IPS-NIHi7 (cell line): ENCODE results near the gene UTP14A.
"Not testable (repeated sequence)": the region's sequence is repeated elsewhere in the genome, so short reads cannot be mapped to it uniquely, and the experiment has no call there.

Experiments
- DNase-seq: peaks from one replicate; pipeline ENCODE4 v3.0.0; 2012; ENCODE audit warnings: mixed read lengths; ENCODE audit errors: extremely low spot score

The UTP14A gene, protein sequence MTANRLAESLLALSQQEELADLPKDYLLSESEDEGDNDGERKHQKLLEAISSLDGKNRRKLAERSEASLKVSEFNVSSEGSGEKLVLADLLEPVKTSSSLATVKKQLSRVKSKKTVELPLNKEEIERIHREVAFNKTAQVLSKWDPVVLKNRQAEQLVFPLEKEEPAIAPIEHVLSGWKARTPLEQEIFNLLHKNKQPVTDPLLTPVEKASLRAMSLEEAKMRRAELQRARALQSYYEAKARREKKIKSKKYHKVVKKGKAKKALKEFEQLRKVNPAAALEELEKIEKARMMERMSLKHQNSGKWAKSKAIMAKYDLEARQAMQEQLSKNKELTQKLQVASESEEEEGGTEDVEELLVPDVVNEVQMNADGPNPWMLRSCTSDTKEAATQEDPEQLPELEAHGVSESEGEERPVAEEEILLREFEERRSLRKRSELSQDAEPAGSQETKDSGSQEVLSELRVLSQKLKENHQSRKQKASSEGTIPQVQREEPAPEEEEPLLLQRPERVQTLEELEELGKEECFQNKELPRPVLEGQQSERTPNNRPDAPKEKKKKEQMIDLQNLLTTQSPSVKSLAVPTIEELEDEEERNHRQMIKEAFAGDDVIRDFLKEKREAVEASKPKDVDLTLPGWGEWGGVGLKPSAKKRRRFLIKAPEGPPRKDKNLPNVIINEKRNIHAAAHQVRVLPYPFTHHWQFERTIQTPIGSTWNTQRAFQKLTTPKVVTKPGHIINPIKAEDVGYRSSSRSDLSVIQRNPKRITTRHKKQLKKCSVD

DNA sequence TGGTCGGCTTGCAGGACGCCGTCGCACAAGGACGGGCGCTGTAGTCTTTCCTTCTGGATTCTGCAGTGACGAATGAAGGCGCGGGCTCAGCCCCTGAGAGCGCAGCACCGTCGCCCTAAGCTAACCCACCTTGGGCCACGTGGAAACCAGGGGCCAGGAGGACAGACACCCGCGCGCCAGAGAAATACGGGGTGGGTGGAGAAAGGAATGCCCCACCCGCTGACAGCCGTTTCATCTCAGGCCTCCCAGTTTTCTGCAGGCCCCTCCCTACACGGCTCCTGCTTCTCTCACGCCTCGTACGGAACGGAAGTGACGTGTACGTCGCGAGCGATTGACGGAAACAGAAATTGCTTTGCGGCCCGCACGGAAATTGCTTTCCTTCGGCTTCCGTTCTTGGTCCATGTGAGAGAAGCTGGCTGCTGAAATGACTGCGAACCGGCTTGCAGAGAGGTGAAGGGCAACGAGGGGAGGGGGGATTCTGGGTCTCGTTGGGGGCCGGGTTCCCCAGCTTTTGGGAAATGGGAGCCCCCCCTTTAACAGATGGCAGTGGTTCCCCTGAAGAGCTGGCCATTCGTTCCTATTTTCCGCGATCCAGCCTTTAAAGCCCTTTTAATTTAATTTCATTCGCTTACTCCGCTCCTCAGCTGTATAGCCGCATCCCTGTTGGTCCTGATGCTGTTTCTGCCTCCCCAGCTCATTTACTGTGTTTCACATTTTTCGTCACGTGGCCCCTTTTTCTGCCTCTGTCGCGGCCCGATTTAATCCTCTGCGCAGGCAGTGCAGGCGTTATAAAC, at the start of gene UTP14A:
UTP14A (plus strand) TSS at position 378 of the 794 bp plus-strand sequence; CDS start at position 425, 47 bp downstream.
- DNase-seq = peak; percentile 94

DNA sequence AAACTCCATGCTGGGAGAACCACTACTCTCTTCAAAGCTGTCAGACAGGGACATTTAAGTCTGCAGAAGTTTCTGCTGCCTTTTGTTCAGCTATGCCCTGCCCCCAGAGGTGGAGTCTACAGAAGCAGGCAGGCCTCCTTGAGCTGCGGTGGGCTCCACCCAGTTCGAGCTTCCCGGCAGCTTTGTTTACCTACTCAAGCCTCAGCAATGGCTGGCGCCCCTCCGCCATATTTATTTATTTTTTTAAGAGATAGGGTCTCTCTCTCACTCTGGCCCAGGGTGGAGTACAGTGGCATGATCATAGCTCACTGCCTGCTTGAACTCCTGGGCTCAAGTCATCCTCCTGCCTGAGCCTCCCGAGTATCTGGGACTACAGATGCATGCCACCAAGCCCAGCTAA, 46.8 kb upstream of the UTP14A start:
- DNase-seq = not testable (repeated sequence)

DNA sequence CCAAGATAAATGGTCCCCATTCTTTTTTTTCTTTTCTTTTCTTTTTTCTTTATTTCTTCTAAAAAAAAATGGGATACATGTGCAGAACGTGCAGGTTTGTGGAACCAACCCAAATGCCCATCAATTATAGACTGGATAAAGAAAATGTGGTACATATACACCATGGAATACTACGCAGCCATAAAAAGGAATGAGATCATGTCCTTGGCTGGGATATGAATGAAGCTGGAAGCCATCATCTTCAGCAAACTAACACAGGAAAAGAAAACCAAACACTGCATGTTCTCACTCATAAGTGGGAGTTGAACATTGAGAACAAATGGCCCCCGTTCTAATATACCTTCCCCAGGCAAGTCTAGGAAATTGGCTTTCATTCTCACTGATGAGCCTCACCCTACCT, 39.6 kb upstream of the UTP14A start:
- not testable (repeated sequence) for DNase-seq

DNA sequence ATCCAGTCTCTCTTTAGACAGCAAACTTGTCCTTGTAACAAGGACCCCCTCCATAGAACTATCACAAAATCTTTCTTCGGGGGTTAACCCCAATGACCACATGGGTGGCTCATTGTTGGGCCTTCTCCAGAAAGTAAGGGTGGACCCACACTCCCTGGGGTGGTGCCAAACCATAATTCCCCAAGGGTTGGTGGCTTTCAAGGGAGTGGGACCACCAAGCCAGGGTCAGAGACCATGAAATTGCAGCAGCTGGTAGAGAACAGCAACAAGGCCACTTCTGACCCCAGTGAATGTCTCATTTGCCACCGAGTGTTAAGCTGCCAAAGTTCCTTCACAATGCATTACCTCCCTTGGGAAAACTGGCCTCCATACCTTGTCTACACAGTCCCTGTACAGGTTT, 33.4 kb upstream of the UTP14A start:
- DNase-seq = no peak

DNA sequence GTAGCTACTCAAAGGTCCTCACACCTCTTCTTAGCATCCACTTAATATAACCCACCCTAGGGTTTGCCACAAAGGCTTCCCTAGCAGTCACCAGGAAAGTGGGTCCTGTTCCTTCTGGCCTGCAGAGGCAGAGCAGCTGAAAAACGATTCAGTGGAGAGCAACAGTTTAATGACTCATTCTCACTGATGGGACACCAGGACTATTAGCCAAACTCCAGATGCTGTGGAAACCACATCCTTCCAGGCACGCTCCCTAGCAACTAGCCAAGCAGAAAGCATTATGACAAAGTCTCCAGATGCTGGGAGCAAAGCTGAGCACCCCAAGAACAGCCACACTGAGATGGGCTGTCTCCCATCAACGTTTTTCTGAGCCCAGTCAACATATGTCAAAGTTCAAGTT, 30.3 kb upstream of the UTP14A start:
- no peak for DNase-seq

DNA sequence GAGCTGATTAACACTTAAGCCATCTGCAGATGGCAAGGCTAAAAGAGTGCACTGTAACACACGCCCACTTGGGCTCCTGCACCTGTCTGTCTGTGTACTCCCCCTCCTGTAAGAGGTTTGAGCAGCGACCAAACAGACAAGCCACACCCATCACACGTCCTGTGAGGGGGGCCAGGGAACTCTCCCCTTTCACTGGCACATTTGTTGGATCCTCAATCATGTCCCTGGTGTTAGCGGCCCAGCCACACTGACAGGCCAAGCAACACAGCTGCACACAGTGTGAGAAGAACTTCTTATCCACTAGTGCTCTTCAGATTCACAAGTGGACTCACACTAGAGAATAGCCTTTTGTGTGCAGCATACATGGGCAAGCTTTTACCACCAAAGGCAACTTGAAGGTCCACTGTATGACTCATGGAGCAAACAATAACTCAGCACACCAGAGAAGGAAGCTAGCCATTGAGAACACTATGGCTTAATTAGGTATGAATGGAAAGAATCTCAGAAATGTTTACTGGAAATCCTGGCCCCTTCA, 29.1 kb upstream of the UTP14A start:
- peak; percentile 36 for DNase-seq

DNA sequence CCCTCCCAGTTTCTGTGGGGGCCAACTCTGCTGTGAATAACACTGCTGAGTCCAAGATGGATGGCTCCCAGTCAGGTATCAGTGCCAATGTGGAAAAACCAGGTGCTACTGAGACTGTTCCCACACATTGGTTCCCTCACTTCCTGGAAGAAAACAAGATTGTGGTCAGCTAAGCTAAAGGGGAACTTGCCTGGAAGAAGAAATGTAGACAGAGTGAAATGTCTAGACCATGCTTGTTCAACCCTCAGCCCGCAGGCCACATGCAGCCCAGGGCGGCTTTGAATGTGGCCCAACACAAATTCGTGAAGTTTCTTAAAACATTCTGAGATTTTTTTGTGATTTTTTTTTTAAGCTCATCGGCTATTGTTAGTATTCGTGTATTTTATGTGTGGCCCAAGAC, 28.6 kb upstream of the UTP14A start:
- no peak for DNase-seq

DNA sequence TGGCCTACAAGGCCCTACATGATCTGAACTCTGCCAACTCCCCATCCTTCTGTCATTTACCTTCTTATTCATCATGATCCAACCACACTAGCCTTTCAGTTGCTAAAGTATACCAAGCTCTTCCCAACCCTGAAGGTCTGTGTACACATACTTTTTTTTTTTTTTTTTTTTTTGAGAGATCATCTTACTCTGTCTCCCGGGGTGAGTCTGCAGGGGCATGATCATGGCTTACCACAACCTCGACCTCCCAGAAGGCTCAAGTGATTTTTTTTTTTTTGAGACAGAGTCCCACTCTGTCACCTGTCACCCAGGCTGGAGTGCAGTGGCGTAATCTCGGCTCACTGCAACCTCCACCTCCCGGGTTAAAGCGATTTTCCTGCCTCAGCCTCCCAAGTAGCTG, 5.9 kb upstream of the UTP14A start:
- DNase-seq = no peak

DNA sequence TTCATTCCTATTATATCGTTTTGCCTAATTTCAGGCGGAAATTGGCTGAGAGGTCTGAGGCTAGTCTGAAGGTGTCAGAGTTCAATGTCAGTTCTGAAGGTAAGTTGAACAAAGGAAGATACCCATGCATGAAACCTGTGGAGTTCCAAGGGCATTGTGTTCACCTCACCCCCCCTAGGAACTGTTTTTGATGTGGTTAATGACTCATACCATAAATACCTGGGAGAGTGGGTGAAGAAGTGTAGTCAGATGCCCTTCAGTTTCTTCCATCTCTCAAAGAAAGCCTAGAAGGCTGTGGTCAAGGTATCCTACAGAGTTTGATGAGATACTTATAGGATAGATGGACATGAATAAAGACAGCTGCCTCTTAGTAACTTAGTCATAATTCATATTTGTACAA, 2.7 kb downstream of the UTP14A start:
- DNase-seq = no peak

DNA sequence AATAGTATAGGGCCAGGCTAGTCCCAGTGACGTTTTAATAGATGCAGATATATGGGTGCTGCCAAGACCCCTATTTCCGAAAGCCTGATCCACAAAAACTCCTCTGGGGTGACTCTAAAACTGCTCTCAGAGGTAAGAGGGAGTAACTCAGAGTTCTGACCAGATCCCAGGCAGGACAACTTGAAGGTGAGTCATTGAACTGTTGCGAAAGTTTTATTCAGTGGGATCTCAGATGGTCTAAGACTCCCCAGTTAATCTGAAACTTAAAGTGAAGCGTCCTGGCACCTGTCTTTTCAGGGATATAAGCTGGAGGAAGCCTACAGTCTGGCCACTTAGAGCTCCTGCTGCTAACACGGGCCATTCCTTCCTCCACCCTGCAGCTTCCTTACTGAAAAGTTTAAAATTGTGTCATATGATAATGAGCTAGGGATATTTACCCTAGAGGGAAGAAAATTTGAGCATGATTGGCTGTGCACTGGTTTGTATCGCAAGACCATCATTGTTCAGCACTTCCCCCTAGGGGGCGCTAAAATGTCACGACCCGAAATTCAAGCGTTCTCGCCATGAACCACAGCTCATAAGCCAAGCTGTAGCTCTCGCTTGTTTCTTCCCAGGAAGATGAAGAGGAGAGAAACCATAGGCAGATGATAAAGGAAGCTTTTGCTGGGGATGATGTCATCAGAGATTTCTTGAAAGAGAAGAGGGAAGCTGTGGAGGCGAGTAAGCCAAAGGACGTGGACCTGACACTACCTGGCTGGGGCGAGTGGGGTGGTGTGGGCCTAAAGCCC, 19.5 kb downstream of the UTP14A start:
- DNase-seq = peak; percentile 75

DNA sequence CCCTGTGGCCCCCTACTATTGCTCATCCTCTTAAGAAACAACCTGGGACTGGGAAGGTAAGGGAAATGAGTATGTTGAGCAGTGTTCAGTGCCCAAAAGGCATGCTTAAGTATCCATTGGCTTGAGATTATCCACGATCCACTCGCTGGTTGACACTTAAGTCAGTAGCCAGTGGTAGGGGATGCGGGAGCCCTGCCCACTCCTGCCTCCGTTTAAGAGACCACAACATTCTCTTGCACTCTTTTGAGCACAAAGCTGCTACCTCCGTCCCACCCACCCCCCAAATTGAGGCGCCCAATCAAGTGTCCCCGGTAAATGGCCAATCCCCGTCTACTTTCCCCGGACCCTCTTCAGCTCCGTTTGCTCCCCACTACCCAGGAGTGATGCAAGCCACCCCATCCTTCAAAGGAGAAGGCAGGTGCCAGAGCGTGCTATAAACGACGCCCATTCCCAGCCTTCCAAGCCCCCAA, 25.0 kb downstream of the UTP14A start:
- peak; percentile 69 for DNase-seq

DNA sequence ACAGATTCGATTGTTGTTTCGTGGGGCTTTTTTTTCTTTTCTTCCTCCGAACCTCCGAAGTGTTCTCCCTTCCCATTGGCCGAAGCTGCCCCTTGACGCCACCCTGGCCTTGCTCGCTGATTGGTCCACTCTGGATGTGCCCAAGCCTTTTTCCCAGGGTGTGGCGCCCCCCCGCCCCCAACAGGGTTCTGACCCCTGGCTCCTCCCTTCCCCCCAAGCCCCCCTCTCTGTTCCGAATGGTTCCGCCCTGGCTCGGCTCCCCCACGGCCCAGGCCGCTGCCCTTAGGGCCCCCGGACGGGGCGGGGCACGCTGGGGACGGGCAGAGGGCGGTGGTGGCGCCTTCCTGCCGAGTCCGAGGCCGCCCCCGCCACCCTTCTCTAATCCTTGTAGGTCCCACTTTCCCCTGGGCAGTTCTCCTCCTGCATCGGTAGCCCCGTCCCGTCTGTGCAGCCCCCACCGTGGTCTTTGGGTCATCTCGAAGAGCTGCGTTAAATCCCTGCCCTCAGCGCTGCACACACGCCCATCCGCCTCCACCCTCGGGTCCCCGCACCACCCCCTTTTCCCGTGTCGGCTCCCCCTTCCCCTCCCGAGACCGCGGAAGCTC, 25.5 kb downstream of the UTP14A start:
- peak; percentile 94 for DNase-seq

DNA sequence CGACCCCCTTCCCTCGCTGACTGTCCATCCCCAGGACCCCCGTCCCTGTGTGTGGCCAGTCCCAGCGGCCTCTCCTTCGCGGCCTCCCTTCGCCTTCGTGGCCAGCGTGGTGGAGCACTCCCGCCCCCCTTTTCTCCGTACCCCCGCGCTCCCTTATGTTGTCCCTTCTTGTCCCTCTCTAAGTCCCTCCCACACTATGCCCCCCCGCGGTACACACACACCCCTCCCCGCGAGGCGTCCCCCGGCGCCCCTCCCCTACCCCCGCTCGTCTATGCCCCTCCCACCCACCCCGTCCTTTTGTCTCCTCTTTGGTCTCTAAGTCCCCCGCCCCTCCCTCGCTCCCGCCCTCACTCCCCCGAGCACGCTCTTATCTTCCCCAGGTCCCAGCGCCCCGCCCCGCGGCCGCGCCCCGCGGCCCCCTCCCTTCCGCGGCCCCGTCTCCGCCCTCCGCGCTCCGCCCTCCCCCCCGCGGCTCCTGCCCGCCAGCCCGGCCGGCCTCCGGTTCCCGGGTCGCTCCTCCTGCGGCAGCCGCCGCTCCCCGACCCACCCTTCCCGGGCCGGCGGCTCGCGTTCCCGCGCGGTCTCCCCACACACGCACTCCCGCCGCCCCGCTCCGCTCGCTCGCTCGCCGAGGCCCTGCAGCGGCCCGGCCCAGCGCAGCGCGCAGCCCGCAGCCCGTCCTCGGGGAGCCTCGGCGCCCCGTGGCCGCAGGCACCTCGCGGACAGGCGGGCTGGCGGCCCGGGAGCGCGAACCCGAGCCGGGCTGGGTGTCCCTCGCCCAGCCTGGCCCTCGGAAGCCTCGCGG, 26.3 kb downstream of the UTP14A start:
- DNase-seq = peak; percentile 92

DNA sequence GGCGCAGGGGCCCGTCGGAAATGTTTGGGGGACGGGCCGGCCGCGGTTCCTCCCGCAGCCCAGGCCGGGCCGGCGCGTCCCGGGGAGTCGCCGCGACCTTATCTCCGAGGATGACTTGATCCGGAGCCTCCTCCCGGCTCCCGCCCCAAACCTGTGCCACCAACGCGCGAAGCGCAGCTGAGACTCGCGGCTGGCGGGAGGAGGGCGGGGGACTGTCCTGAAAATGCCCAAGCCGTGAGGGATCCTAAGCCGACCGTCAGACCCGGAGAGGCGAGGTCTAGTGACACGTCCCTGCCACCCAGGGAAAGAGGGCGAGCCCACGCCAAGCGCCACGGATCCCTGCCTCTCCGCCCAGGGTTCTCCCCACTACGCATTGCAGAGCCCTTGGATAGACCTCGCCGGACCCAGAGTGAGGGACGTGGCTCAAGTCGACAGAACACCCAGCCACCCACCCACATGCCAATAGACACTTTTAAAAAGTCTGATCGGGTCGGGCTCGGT, 26.9 kb downstream of the UTP14A start:
- no peak for DNase-seq

DNA sequence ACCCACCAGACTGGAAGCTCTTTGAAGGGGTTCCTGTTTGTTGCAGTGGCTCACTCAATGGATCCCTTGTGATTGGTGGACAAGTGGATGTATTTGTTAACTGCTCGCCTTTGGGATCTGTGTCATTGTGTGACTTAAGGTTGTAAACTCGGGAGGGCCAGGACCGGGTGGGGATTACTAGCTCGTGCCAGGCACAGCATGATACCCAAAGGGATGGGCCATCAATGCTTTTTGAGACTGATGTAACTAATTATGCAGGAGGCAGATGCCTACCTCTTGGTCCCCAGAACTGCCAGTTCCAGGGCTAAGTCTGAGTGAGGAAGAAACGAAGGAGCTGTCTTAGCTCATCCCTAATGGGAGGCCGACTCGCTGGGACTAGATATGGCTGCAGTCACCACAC, 27.7 kb downstream of the UTP14A start:
- no peak for DNase-seq

DNA sequence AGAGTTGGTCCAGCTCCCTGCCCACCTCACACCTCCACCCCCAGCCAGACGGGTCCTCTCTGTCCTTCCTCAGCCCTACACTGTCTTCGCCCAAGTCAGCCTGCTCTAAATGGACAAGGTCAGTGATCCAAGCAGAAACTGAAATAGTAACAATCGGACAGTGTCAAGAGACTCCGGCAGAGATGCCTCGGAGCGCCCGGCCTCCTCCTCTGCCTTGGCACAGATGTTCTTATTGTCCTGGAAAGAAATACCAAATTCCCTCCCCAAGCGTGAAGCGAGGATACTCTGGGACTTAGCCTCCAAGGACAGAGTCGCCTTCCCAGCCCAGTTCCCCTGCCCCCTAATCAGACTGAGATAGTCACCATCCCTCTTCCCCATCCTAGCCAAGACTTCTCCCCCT, 28.5 kb downstream of the UTP14A start:
- DNase-seq = no peak

DNA sequence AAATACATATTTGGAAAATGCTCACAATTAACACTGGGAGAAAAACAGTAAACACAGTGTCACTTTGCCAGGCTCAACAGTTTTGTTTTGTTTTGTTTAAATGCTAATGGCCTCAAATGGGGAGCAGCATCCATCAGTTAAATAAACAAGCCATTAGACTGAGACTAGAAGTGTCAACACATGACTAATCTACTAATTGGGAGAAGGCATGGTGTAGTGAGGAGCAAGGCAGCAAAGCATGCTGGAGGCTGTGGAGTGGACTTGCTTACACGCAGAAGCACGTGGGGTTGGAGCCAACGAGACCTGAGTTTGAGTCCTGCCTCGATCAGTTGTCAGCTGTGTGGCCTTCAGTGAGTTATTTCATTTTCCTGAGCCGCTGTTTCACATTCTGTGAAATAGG, 29.0 kb downstream of the UTP14A start:
- DNase-seq = no peak

DNA sequence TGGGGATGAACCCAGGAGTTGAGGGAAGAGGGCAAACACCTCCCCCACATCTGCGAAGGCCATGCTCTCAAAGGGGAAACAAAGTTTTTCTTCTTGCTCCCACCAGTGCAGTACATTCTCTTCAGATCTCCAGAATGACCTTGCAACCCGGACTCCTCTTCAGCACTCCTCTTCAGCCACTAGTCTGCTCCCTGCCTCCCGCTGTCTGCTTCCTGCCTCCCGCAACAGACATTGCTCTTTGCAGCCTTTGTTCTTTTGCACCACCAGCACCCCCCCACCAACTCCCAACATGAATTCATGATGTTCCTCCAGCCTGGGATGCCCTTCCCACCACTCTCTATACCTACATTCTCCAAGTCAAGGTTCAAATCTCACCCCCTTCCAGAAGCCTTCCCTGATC, 32.1 kb downstream of the UTP14A start:
- no peak for DNase-seq

DNA sequence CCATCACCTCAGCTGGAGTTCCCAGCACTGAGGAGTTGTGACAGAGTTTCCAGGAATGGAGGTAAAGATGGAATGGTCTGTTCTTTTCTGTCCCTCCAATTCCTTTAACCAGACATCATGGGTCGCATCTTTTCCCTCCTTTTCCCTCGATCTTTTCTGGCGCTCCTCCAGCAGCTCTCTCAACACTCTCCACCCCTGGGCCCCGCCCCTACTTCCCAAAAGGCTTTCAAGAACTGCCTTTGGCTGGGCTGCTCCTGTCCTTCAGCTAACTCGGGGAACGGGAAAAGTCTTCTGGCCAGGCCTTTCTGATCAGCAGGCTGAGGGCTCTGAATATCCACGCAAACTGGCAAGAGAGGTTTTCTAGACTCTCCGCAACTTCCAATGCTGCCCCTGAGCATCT, 34.0 kb downstream of the UTP14A start:
- DNase-seq = no peak

DNA sequence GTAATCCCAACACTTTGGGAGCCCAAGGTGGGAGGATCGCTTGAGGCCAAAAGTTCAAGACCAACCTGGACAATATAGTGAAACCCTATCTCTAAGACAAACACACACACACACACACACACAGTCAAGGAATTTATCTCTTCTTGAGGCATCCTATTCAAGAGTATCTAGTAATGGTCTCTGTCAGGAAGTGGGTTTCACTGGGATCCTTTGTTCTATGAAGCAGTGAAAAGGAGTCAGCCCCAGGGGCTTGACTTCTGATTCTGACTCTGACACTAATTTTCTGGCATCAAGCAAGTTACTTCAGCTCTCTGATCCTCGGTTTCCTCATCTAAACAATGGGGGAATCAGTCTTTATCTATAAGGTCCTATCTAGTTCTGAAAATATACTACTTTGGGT, 34.8 kb downstream of the UTP14A start:
- no peak for DNase-seq
